Panc1 (cell line): Measurements from ENCODE around the gene IZUMO4.

Experiments
- POLR2AphosphoS5 ChIP-seq: IDR thresholded peaks from 2 replicates; pipeline ENCODE4 v1.6.1; 2012; ENCODE audit warnings: mild to moderate bottlenecking, low read depth, low read length, moderate library complexity
- TF ChIP-seq, protein P1 (sequence below): fragments of 450-650 bp; IDR thresholded peaks from 2 replicates; pipeline ENCODE4 v1.5.1; 2017; ENCODE audit warnings: mild to moderate bottlenecking

DNA sequence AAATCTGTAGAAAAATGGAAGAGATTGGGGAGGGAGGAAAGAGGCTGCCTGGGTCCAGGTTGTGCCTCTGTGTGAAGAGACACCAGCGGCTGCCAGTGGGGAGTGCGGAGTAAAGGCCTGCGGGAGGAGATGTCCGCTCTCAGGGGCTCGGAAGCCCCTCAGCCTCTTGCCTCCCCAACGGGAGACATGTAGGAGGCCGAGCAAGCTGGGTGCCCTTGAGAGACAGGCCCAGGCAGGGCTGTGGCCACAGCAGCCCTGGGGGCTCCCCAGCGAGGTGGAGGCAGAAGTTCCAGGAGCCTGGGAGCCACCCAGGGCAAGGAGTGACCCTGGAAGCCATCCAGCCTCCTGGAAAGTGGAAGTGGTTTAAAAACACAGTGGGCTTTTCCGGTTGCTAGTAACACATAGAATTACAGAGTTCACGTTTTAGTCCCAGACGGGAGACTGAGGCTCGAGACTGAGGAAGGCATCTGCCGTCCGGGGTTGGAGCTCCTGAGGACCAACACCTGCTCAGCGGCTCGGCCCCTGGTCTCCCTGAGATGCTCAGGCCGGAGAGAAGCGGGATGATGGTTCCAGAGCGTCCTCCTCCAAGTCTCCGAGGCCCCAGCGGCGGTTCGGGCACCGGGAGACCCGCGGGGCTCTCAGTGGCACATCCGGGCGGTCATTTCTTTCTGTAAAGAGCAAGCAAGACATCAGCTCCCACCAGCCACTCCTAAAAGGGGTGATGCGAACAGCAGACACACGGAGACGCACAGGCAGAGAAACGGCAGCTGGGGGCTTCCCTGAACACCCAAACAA, 23.8 kb upstream of the IZUMO4 start:
- TF ChIP-seq, protein P1, sequence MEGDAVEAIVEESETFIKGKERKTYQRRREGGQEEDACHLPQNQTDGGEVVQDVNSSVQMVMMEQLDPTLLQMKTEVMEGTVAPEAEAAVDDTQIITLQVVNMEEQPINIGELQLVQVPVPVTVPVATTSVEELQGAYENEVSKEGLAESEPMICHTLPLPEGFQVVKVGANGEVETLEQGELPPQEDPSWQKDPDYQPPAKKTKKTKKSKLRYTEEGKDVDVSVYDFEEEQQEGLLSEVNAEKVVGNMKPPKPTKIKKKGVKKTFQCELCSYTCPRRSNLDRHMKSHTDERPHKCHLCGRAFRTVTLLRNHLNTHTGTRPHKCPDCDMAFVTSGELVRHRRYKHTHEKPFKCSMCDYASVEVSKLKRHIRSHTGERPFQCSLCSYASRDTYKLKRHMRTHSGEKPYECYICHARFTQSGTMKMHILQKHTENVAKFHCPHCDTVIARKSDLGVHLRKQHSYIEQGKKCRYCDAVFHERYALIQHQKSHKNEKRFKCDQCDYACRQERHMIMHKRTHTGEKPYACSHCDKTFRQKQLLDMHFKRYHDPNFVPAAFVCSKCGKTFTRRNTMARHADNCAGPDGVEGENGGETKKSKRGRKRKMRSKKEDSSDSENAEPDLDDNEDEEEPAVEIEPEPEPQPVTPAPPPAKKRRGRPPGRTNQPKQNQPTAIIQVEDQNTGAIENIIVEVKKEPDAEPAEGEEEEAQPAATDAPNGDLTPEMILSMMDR, result no peak
- no peak for TF ChIP-seq POLR2AphosphoS5
